HT1080 (cell line): ENCODE data around the gene IPO13. TPM values are rescaled to one million over a fixed set of nuclear protein-coding genes. Genes with fewer than 3 reads are reported as not detected.

Experiments
- DNase-seq: peaks from one replicate; pipeline ENCODE4 v3.0.0-alpha.2; 2015; ENCODE audit warnings: low read depth
- total RNA-seq: library from RNA; depleted of rRNA; stranded (reverse); fragments of >200 nt; shearing (Covaris generic); gene quantifications from 2 replicates; pipeline ENCODE4 v1.2.3, GENCODE V29; 2014

IPO13 gene
- total RNA-seq, 1 experiment from 2014 or later: 28.3 TPM

- no peak for DNase-seq
Observed at GRCh38 chr1:43985984-43986595, 39.3 kb downstream of the IPO13 start.

DNA sequence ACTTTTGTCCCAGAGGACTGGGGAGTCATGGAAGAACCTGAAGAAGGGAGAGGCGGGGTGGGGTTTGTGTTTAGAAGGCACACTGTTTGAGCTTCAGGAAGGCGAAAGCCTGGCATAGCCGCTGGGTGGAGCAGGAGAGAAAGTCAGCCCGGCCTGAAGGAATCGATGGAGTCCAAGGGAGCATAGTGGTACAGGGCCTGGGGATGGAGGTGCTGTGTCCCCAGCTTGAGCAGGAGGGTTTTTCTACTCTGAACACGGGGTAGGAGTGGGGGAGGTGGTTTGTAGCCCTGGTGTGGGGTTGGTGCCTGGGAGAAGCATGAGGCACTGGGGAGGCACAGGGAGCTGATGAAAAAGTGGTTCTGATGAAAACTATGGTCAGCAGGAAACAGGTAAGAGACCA lies 40.0 kb downstream of the IPO13 start:
- DNase-seq: no peak

DNA sequence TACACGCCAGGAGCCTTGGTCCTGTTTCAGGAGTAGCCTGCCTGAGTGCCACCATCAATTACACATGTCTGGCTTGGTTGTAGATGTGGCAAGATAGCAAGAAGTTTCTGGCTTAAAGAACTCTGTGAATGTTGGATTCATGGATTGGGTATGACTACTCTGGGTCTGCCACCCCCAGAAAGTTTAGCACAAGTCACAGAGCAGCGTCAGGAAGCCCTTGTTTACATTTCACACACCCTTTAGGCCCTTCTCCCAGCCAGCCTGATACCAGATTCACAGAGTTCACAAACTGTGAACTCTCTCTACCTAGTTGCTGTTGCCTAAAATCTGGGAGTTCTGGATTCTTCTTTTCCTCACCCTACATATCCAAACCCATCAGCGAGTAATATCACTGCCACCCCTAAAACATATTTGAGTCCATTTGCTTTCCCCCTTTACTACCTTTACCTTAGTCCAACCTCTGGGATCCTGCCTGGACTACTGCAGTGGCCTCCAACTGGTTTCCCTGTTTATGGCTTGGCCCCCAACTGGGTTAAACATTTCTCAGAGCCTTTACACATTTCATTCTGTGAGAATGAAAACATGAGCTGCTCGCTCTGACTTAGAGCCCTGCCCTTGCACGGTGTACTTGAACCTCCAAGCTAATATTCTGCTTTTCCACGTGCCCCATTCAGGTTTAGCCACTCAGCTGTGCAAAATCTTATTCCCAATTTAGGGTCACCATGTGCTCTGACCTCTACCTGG lies 40.6 kb downstream of the IPO13 start:
- DNase-seq: no peak

DNA sequence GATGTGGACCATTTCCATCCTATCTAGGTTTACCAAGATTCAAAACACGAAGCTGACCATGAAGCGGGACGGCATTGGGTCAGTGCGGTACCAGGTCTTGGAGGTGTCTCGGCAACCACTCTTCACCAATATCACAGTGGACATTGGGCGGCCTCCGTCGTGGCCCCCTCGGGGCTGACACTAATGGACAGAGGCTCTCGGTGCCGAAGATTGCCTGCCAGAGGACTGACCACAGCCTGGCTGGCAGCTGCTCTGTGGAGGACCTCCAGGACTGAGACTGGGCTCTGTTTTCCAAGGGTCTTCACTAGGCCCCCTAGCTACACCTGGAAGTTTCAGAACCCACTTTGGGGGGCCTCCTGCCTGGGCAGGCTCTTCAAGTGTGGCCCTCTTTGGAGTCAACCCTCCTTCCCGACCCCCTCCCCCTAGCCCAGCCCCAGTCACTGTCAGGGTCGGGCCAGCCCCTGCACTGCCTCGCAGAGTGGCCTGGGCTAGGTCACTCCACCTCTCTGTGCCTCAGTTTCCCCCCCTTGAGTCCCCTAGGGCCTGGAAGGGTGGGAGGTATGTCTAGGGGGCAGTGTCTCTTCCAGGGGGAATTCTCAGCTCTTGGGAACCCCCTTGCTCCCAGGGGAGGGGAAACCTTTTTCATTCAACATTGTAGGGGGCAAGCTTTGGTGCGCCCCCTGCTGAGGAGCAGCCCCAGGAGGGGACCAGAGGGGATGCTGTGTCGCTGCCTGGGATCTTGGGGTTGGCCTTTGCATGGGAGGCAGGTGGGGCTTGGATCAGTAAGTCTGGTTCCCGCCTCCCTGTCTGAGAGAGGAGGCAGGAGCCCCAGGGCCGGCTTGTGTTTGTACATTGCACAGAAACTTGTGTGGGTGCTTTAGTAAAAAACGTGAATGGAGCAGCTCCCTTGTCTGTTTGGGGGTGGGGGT lies 43.8 kb downstream of the IPO13 start:
- DNase-seq: no peak

DNA sequence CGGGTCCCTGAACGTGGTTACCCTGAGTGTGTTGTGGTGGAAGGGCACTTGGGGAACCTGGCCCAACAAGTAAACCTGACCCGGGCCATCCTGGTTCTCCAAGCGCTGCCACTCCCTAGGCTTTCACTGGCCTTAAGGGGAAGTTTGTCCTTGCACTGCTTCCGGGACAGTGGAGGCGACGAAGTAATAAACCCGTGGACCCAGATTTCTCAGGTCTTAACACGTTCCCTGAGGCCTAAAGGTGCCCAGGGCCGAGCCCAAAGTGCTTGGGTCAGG lies 44.4 kb downstream of the IPO13 start:
- DNase-seq: no peak

DNA sequence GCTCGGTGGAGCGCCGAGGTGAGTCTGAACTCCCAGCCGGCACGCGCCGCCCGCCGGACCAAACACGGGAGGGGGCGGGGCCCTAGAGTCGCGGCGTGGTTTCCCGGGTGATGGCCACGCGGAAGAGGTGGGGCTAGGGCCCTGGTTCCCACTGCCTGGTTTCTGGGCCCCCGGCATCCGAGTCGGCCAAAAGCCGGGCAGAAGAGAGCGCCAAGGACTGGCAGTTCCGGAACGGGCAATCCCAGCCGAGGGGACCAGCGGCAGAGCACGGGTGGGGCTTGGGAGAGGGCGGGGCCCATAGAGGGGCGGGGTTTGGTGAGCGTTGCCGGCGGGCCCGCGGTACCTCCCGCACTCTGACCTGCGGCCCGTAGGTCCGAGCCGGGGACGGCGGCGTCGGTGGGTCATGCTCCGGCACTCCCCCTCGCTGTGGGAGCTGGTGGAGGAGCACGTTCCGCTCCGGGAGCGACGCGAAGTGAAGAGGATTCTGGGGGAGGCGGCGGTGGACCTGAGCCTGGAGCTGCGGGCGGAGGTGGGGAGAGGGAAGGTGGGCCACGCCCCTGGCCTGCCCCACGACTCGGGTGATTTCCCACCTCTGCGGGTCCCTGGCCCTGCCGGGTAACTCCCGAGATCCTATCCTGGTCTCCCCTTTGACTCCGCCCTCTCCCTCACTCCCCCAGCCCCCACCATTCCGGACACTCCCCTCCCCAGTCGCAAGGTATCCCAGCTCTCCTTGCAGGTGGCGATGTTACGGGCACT lies 44.9 kb downstream of the IPO13 start, which contains the start of gene CCDC24:
Gene CCDC24 (plus strand): TSS at position 124 of the 756 bp plus-strand sequence. CDS start 280 bp downstream, at position 404.
- DNase-seq: peak; percentile 83

- DNase-seq: no peak
Observed at GRCh38 chr1:43992232-43992995, 45.7 kb downstream of the IPO13 start.

DNA sequence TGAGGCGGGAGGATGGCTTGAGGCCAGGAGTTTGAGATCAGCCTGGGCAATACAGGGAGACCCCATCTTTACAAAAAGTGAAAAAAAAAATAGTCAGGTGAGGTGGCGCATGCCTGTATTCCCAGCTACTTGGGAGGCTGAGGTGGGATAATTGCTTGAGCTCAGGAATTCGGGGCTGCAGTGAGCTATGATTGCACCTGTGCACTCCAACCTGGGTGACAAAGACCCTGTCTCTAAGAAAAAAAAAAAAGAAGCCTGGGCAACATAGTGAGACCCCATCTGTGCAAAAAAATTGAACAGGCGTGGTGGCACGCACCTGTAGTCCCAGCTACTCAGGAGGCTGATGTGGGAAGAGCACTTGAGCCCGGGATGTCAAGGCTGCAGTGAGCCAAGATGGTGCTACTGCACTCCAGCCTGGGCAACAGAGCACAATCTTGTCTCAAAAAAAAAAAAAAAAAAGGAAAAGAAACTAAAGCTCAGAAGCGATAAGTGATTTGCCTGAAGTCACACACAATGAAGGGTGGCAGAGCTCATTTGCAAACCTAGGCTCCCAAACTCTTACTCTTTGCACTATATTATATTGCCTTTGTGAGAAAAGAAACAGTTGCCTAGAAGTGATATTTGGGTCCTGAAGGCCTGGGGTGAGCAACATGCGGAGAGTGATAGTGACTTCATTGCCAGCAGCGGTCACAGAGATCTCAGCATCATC lies 46.6 kb downstream of the IPO13 start:
- no peak for DNase-seq

DNA sequence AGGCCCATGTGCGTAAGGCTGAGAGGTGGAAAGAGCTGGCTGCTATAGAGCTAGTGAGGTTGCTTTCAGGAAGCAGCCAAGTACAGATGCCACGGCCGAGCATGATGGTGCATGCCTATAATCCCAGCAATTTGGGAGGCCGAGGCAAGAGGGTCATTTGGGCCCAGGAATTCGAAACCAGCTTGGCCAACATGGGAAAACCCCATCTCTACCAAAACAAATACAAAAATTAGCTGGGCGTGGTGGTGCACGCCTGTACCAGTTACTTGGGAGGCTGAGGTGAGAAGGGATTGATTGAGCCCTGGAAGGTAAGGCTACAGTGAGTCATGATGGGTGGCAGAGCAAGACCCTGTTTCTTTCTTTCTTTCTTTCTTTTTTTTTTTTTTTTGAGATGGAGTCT lies 47.3 kb downstream of the IPO13 start:
- no peak for DNase-seq

GRCh38 chr1:43994794-43995790 lies 48.3 kb downstream of the IPO13 start:
- peak; percentile 67 for DNase-seq

DNA sequence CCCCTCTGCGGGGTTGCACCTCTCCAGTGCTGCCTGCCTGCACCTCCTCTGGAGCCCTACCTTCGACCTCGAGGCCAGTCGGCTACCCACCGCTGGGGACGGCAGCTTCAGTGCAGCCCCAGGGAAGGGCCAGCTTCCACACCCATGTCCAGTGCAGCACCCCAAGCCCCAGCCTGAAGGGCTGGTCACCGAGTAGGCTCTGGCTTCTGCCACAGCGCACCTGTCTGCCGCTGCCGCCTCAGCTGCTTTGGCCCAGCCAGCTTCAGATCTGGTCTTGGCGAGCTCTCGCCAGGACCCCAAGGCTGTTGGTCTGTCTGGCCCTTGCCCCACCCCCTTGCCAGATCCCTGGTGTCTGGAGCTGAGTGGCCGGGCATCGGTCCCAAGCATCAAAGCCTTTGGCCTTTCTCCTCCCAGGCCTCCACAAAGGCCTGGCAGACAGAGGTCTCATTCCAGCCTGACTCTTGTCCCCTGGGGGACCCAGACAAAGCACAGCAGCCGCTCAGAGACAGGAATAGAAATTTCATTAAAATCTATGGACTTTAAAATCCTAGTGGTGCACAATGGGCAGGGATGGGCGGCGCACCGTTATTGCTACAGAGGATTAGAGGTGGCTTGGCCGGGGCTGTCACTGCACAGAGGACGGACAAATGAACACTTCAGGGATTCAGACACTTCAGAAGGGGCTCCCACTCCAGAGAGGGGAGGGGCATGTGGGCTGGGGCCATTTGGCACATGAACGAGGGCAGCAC lies 49.4 kb downstream of the IPO13 start:
- no peak for DNase-seq

- DNase-seq: no peak
Observed at GRCh38 chr1:43996733-43997115, 50.0 kb downstream of the IPO13 start.

- DNase-seq: no peak
Observed at GRCh38 chr1:43997295-43997999, 50.7 kb downstream of the IPO13 start.

DNA sequence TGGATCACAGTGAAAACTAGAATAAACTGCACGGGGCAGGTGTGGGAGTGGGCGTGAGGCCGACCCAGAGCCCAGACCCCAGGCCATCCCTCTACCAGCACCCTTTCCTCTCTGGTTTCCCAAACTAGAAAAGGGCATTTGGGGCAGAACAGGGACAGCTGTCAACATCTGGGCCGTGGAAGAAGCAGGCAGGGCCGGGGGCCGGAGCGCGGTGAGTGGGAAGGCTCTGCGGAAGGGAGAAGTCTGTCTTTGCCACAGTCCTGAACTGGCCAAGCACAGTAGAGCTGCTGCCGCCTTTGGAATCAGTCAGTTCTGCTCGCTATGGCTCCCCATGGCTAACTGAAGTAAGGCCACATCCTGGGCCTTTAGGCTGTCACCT lies 51.2 kb downstream of the IPO13 start:
- DNase-seq: no peak

DNA sequence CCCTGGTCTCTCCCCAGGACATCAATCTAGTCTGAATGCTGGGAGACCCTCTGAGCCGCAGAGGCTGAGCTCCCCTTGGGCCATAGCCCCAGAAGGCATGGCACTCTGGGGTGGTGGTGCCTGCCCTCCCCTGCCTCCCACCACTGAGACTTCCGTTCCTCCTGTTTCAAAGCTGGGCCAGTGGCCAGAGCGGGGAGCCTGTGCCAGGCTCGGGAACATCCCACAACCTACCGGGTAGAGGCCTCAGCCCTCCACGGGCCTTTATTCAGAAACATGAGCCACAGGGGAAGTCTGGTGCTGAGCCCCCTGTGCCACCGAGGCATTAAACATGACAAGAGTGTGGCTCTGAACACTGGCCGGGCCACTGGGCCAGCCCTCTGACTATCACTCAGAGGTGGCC lies 52.7 kb downstream of the IPO13 start:
- DNase-seq: no peak

GRCh38 chr1:44000122-44000665 lies 53.4 kb downstream of the IPO13 start:
- no peak for DNase-seq

GRCh38 chr1:44002165-44002564 lies 55.4 kb downstream of the IPO13 start:
- DNase-seq: no peak
